ENCODE measurements around the gene PIGQ.

GRCh38 chr16:555528-556473 lies 14.0 kb upstream of the PIGQ start:
- TF ChIP-seq, protein P1, sequence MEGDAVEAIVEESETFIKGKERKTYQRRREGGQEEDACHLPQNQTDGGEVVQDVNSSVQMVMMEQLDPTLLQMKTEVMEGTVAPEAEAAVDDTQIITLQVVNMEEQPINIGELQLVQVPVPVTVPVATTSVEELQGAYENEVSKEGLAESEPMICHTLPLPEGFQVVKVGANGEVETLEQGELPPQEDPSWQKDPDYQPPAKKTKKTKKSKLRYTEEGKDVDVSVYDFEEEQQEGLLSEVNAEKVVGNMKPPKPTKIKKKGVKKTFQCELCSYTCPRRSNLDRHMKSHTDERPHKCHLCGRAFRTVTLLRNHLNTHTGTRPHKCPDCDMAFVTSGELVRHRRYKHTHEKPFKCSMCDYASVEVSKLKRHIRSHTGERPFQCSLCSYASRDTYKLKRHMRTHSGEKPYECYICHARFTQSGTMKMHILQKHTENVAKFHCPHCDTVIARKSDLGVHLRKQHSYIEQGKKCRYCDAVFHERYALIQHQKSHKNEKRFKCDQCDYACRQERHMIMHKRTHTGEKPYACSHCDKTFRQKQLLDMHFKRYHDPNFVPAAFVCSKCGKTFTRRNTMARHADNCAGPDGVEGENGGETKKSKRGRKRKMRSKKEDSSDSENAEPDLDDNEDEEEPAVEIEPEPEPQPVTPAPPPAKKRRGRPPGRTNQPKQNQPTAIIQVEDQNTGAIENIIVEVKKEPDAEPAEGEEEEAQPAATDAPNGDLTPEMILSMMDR (IDR thresholded peaks at IDR 0.05), result no peak
- TF ChIP-seq POLR2A (IDR thresholded peaks at IDR 0.05), result no peak

All from testis (tissue), 2 donors.